ENCODE data around the gene EFS.

DNA sequence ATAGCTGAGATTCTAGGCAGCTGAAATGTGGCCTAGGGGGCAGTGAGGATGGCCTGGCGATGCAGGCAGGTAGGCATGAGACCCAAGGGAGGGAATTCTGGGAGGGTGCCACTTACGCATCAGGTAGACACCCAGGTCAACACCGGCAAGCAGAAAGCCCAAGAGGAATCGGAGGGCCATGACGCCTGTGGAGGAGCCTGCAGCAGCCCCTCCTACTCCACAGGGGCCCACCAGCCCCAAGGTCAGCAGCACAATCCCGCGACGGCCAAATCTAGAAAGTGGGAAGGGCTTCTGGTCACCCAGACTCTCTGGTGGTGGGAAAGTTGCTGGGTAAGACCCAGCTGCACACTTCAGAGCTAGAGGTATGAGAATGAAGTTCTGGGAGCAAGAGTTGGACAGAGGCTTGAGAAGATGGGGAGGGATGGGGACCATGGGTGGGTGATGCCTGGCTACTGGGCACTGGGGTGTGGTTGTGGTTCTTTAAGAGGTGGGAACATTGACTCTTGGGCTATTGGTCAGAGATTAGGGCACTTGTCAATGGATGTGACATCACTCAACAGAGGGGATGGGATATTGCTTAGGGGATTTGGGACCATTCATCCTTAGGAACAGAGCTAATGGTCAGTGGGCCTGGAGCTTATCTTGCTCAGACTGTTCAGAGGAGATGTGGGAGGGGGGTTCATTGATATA, 15.7 kb downstream of the EFS start:
- TF ChIP-seq POLR2A (IDR thresholded peaks at IDR 0.05) (no peak), EP300 (IDR thresholded peaks at IDR 0.05) (no peak)
- TF ChIP-seq, protein P1, sequence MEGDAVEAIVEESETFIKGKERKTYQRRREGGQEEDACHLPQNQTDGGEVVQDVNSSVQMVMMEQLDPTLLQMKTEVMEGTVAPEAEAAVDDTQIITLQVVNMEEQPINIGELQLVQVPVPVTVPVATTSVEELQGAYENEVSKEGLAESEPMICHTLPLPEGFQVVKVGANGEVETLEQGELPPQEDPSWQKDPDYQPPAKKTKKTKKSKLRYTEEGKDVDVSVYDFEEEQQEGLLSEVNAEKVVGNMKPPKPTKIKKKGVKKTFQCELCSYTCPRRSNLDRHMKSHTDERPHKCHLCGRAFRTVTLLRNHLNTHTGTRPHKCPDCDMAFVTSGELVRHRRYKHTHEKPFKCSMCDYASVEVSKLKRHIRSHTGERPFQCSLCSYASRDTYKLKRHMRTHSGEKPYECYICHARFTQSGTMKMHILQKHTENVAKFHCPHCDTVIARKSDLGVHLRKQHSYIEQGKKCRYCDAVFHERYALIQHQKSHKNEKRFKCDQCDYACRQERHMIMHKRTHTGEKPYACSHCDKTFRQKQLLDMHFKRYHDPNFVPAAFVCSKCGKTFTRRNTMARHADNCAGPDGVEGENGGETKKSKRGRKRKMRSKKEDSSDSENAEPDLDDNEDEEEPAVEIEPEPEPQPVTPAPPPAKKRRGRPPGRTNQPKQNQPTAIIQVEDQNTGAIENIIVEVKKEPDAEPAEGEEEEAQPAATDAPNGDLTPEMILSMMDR (IDR thresholded peaks at IDR 0.05): no peak

All from suprapubic skin (tissue), 3 donors.